ENCODE results near the gene NLGN1. TPM values are rescaled to one million over a fixed set of nuclear protein-coding genes. Genes with fewer than 3 reads are reported as not detected.

The NLGN1 gene
- total RNA-seq, 1 donor from 2014 or later: 4.5 TPM

GRCh38 chr3:173761161-173761560 lies 363.6 kb downstream of the NLGN1 start:
- no peak for TF ChIP-seq CTCF (IDR thresholded peaks at IDR 0.05; ENCODE audit: insufficient read depth, low read length, poor library complexity, severe bottlenecking)
- no peak for DNase-seq (ENCODE audit: low read depth)
- H3K27me3 ChIP-seq (ENCODE audit: control insufficient read depth, insufficient read depth, low read length): no peaks in the 10 kb centered on the region

GRCh38 chr3:173762501-173762900 lies 365.0 kb downstream of the NLGN1 start:
- DNase-seq (ENCODE audit: low read depth): no peak
- H3K27me3 ChIP-seq (ENCODE audit: control insufficient read depth, insufficient read depth, low read length): no peaks in the 10 kb centered on the region
- no peaks in the 10 kb centered on the region for H3K36me3 ChIP-seq (ENCODE audit: control insufficient read depth, insufficient read depth, low read length)
- TF ChIP-seq CTCF (IDR thresholded peaks at IDR 0.05; ENCODE audit: insufficient read depth, low read length, poor library complexity, severe bottlenecking): no peak
- no peak overlapping the region for H3K4me3 ChIP-seq (ENCODE audit: low read depth, low read length)

More at GRCh38 chr3:173761161-173761560, 363.6 kb downstream of the NLGN1 start:
- no peaks in the 10 kb centered on the region for H3K36me3 ChIP-seq (ENCODE audit: control insufficient read depth, insufficient read depth, low read length)
- no peak overlapping the region for H3K4me3 ChIP-seq (ENCODE audit: low read depth, low read length)

GRCh38 chr3:173770011-173770410 lies 372.5 kb downstream of the NLGN1 start:
- Histone ChIP-seq H3K4me3 (ENCODE audit: low read depth, low read length) (no peak overlapping the region), H3K36me3 (ENCODE audit: control insufficient read depth, insufficient read depth, low read length) (no peaks in the 10 kb centered on the region), H3K27me3 (ENCODE audit: control insufficient read depth, insufficient read depth, low read length) (no peaks in the 10 kb centered on the region)
- TF ChIP-seq CTCF (IDR thresholded peaks at IDR 0.05; ENCODE audit: insufficient read depth, low read length, poor library complexity, severe bottlenecking): no peak
- no peak for DNase-seq (ENCODE audit: low read depth)

- no peak for DNase-seq (ENCODE audit: low read depth)
- H3K36me3 ChIP-seq (ENCODE audit: control insufficient read depth, insufficient read depth, low read length): no peaks in the 10 kb centered on the region
- no peak overlapping the region for H3K4me3 ChIP-seq (ENCODE audit: low read depth, low read length)
- H3K27me3 ChIP-seq (ENCODE audit: control insufficient read depth, insufficient read depth, low read length): no peaks in the 10 kb centered on the region
- no peak for TF ChIP-seq CTCF (IDR thresholded peaks at IDR 0.05; ENCODE audit: insufficient read depth, low read length, poor library complexity, severe bottlenecking)
Observed at GRCh38 chr3:173770796-173771573, 373.4 kb downstream of the NLGN1 start.

GRCh38 chr3:173773800-173774199 lies 376.3 kb downstream of the NLGN1 start:
- H3K27me3 ChIP-seq (ENCODE audit: control insufficient read depth, insufficient read depth, low read length): no peaks in the 10 kb centered on the region
- TF ChIP-seq CTCF (IDR thresholded peaks at IDR 0.05; ENCODE audit: insufficient read depth, low read length, poor library complexity, severe bottlenecking): no peak
- no peak for DNase-seq (ENCODE audit: low read depth)
- no peak overlapping the region for H3K4me3 ChIP-seq (ENCODE audit: low read depth, low read length)
- H3K36me3 ChIP-seq (ENCODE audit: control insufficient read depth, insufficient read depth, low read length): no peaks in the 10 kb centered on the region

GRCh38 chr3:173774294-173774693 lies 376.8 kb downstream of the NLGN1 start:
- DNase-seq (ENCODE audit: low read depth): no peak
- no peak overlapping the region for H3K4me3 ChIP-seq (ENCODE audit: low read depth, low read length)
- no peaks in the 10 kb centered on the region for H3K27me3 ChIP-seq (ENCODE audit: control insufficient read depth, insufficient read depth, low read length)
- no peak for TF ChIP-seq CTCF (IDR thresholded peaks at IDR 0.05; ENCODE audit: insufficient read depth, low read length, poor library complexity, severe bottlenecking)
- no peaks in the 10 kb centered on the region for H3K36me3 ChIP-seq (ENCODE audit: control insufficient read depth, insufficient read depth, low read length)
